Measurements from ENCODE around the gene HOXC13. TPM values are rescaled to one million over a fixed set of nuclear protein-coding genes. Genes with fewer than 3 reads are reported as not detected.

The HOXC13 gene
- total RNA-seq, 2 experiments from 2014 or later: 0.06 TPM; not detected in 1

DNA sequence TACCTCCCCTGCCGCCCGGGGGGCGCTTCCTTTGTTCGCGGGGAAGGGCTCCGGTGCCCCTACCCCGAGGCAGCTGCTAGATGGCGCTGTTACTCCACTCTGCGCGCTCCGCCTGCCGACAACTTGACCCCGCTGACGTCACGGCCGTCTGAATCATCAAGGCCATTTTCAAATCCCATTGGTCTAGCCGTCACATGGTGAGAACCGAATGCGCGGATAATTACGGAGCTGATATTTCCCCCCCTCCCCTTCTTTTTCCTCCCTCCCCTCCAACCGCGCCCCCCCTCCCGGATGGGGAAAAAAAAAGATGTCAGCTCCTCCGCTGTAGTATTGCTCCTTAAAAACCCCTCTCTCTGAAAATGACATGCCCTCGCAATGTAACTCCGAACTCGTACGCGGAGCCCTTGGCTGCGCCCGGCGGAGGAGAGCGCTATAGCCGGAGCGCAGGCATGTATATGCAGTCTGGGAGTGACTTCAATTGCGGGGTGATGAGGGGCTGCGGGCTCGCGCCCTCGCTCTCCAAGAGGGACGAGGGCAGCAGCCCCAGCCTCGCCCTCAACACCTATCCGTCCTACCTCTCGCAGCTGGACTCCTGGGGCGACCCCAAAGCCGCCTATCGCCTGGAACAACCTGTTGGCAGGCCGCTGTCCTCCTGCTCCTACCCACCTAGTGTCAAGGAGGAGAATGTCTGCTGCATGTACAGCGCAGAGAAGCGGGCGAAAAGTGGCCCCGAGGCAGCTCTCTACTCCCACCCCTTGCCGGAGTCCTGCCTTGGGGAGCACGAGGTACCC lies 46.5 kb downstream of the HOXC13 start, which contains the start of gene HOXC10:
Gene HOXC10, plus strand, starts transcription at position 246 of the 791 bp plus-strand sequence. Its CDS starts 114 bp downstream, at position 360.
- CTCF ChIA-PET (ENCODE audit: unreplicated experiment): interaction anchor here (0.5 to 1.2 kb wide), 5 partner anchors 11 to 224 kb away, joined by 3 read pairs; no protein-coding TSS in a partner anchor
- peak; percentile 95 for DNase-seq (ENCODE audit: low spot score)
- peak within 1 kb of the TSS; percentile 41 for H3K4me2 ChIP-seq (ENCODE audit: low read length)
- intact Hi-C loops (cut with micrococcal nuclease; ENCODE audit: unreplicated experiment): loop anchor here (10.0 kb wide), 2 partner anchors 190 to 280 kb away; no protein-coding TSS in a partner anchor
- no peak within 1 kb of the TSS for H3K27ac ChIP-seq (ENCODE audit: low read depth, low read length, poor library complexity, severe bottlenecking)
- H3K79me2 ChIP-seq (ENCODE audit: insufficient read depth, low read depth, low read length): no peaks in the 10 kb centered on the region
- no TSS peak for BruUV-seq (replicated peaks)
- POLR2A ChIA-PET: interaction anchor here (0.6 kb wide), 1 partner anchor 32 kb away, joined by 4 read pairs; no protein-coding TSS in a partner anchor
- H2AFZ ChIP-seq (ENCODE audit: low read length): peak within 1 kb of the TSS; percentile 10; the same call in 1 of the 2 replicates
- no peak for TF ChIP-seq EZH2phosphoT487 (IDR thresholded peaks at IDR 0.05; ENCODE audit: borderline replicate concordance, low read depth, low read length)
- TF ChIP-seq, protein P1, sequence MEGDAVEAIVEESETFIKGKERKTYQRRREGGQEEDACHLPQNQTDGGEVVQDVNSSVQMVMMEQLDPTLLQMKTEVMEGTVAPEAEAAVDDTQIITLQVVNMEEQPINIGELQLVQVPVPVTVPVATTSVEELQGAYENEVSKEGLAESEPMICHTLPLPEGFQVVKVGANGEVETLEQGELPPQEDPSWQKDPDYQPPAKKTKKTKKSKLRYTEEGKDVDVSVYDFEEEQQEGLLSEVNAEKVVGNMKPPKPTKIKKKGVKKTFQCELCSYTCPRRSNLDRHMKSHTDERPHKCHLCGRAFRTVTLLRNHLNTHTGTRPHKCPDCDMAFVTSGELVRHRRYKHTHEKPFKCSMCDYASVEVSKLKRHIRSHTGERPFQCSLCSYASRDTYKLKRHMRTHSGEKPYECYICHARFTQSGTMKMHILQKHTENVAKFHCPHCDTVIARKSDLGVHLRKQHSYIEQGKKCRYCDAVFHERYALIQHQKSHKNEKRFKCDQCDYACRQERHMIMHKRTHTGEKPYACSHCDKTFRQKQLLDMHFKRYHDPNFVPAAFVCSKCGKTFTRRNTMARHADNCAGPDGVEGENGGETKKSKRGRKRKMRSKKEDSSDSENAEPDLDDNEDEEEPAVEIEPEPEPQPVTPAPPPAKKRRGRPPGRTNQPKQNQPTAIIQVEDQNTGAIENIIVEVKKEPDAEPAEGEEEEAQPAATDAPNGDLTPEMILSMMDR (conservative IDR thresholded peaks at IDR 0.05; ENCODE audit: low read length): peak; percentile 76
- H3K4me1 ChIP-seq (ENCODE audit: insufficient read depth, low read length, poor library complexity, severe bottlenecking): peaks cover 49% of the 10 kb centered on the region
- no peaks in the 10 kb centered on the region for H3K9me2 ChIP-seq (ENCODE audit: insufficient read depth, low read length)
- H3K36me3 ChIP-seq (ENCODE audit: insufficient read depth, low read length): no peaks in the 10 kb centered on the region
- H3K4me3 ChIP-seq (ENCODE audit: low read depth, low read length, poor library complexity, severe bottlenecking): peak within 1 kb of the TSS; percentile 30
- no peaks in the 10 kb centered on the region for H3K9me3 ChIP-seq (ENCODE audit: low read length)
- no peaks in the 10 kb centered on the region for H4K20me1 ChIP-seq (ENCODE audit: insufficient read depth, low read length)

DNA sequence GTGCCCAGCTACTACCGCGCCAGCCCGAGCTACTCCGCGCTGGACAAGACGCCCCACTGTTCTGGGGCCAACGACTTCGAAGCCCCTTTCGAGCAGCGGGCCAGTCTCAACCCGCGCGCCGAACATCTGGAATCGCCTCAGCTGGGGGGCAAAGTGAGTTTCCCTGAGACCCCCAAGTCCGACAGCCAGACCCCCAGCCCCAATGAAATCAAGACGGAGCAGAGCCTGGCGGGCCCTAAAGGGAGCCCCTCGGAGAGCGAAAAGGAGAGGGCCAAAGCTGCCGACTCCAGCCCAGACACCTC lies 47.0 kb downstream of the HOXC13 start:
- TF ChIP-seq EZH2phosphoT487 (IDR thresholded peaks at IDR 0.05; ENCODE audit: borderline replicate concordance, low read depth, low read length): no peak
- TF ChIP-seq, protein P1 (conservative IDR thresholded peaks at IDR 0.05; ENCODE audit: low read length): no peak
- H2AFZ ChIP-seq (ENCODE audit: low read length): no peak overlapping the region
- DNase-seq (ENCODE audit: low spot score): no peak
- no peaks in the 10 kb centered on the region for H3K9me2 ChIP-seq (ENCODE audit: insufficient read depth, low read length)
- H3K4me3 ChIP-seq (ENCODE audit: low read depth, low read length, poor library complexity, severe bottlenecking): no peak overlapping the region
- no peaks in the 10 kb centered on the region for H3K36me3 ChIP-seq (ENCODE audit: insufficient read depth, low read length)
- peak overlapping the region; percentile 14; the same call in 1 of the 2 replicates for H3K4me2 ChIP-seq (ENCODE audit: low read length)
- no peaks in the 10 kb centered on the region for H3K79me2 ChIP-seq (ENCODE audit: insufficient read depth, low read depth, low read length)
- H4K20me1 ChIP-seq (ENCODE audit: insufficient read depth, low read length): no peaks in the 10 kb centered on the region
- no peak overlapping the region for H3K27ac ChIP-seq (ENCODE audit: low read depth, low read length, poor library complexity, severe bottlenecking)
- POLR2A ChIA-PET: interaction anchor here (0.6 kb wide), 2 partner anchors 31 to 43 kb away, joined by 4 to 6 read pairs; no protein-coding TSS in a partner anchor
- H3K4me1 ChIP-seq (ENCODE audit: insufficient read depth, low read length, poor library complexity, severe bottlenecking): peaks cover 49% of the 10 kb centered on the region
- H3K9me3 ChIP-seq (ENCODE audit: low read length): no peaks in the 10 kb centered on the region
- intact Hi-C loops (cut with micrococcal nuclease; ENCODE audit: unreplicated experiment): loop anchor here (10.0 kb wide), 2 partner anchors 191 to 281 kb away; no protein-coding TSS in a partner anchor
- no TSS peak for BruUV-seq (replicated peaks)
- CTCF ChIA-PET (ENCODE audit: unreplicated experiment): interaction anchor here (0.6 kb wide), 1 partner anchor 223 kb away, joined by 3 read pairs; no protein-coding TSS in a partner anchor
